Cardiac septum (tissue), 1 donor: ENCODE results near the gene RFK. TPM values are rescaled to one million over a fixed set of nuclear protein-coding genes. Genes with fewer than 3 reads are reported as not detected.
"Not testable (repeated sequence)": the region's sequence is repeated elsewhere in the genome, so short reads cannot be mapped to it uniquely, and the experiment has no call there.

Experiments used
- DNase-seq: peaks from one replicate; pipeline ENCODE4 v3.0.0-alpha.2; 2020; ENCODE audit warnings: low spot score
- intact Hi-C: fragments of 100-400 bp; cut with DNase I; formaldehyde crosslinking; loops from one replicate; pipeline ENCODE4 v1.14.0; 2022
- long read RNA-seq: library from polyadenylated mRNA; unstranded; transcript quantifications from one replicate; pipeline ENCODE4 v2.0.0, GENCODE V29; 2021
- total RNA-seq: library from RNA; stranded (reverse); fragmentation: NEBNext Ultra II Directional; extraction: Animal tissue kit (Norgen Biotek cat#: 25700); gene quantifications from one replicate; pipeline ENCODE4 v1.2.1, GENCODE V29; 2021
- donor health status: DM: no; HTN: no; CAD: no.

RFK gene
- 18.1 TPM for total RNA-seq
- long read RNA-seq, transcript RFK-201 (4 exons, 2,684 nt): major isoform, 64 of 66 reads
- long read RNA-seq, partial matches to known transcripts: 0 of 66 reads
- long read RNA-seq, other reads (novel, unspliced or antisense): 2 of 66 reads

DNA sequence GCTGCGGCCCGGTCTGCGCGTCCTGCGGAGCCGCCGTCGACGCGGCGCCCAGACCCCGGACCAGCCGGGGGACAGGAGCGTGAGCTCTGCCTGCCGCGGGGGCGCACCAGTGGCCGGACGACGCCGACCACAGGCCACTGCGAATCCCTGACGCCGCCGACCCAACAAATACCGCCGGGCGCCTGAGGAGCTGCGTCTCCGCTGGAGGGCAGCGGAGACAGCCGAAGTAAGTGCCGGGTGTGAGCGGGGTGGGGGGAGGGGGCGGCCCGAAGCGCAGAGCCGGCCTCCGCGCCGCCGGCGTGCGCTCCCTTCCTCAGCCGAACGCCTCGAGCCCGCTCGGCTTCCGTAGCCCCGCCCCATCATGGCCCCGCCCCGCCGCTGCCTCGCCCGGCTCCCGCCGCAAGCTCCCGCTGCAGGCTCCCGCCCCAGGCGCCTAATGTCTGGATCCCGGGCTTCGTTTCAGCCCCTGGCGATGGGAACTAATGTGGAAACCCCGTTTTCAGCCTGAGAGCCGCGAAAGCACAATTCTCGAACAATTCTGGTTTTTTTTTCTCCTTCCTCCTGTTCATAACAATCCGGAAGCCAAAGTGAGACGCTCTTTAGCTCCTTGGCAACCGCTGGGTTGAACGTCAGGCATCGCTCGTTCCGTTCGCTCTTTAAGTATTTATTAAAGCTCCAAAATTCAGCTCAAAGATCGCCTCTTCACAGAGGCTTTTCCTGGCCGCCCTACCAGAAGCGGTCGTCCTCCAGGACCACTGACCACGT lies at the start of gene RFK:
TSS of gene RFK (minus strand) at position 232 of the 765 bp plus-strand sequence. CDS start 255 bp downstream, outside the sequence.
- peak; percentile 97 for DNase-seq
- intact Hi-C loops: no loop called here

GRCh38 chr9:76443887-76444286 lies 49.7 kb upstream of the RFK start:
- intact Hi-C loops: no loop called here

DNA sequence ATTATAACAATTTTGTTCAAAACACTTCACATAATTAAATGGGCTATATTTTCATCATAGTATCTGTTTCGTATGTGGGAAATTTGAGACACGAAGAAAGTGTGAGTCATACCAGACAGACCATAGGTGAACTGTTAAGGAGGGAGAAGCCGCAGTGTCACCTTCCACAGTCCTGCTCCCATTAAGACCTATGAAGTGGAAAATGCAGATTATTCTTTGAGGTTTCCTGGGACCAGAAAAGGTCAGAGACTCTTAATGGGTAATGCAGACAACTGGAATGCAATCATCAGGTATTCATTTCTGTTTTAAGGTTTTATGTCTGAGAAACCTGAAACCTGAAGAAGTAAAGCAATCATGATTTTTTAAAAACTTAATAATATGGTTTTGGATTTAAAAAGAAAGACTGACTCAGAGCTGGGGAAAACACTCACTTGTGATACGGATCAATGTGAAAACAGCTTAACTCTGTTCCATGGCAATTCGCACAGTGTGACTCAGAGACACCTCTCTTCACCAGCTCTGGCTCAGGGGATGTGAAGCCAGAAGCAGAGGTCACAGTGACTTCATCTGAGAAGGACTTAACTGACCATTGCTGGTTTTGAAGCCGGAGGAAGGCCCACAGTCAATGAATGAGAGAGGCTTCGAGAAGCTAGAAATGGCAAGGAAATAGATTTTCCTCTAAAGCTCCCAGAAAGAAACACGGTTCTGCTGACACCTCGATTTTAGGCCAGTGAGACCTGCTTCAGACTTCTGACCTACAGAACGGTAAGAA lies 47.5 kb upstream of the RFK start:
- intact Hi-C loops: no loop called here
- DNase-seq: no peak

More at GRCh38 chr9:76443887-76444286, 49.7 kb upstream of the RFK start:
- no peak for DNase-seq

- no peak for DNase-seq
- intact Hi-C loops: no loop called here
Observed at GRCh38 chr9:76438841-76439588, 44.8 kb upstream of the RFK start.

DNA sequence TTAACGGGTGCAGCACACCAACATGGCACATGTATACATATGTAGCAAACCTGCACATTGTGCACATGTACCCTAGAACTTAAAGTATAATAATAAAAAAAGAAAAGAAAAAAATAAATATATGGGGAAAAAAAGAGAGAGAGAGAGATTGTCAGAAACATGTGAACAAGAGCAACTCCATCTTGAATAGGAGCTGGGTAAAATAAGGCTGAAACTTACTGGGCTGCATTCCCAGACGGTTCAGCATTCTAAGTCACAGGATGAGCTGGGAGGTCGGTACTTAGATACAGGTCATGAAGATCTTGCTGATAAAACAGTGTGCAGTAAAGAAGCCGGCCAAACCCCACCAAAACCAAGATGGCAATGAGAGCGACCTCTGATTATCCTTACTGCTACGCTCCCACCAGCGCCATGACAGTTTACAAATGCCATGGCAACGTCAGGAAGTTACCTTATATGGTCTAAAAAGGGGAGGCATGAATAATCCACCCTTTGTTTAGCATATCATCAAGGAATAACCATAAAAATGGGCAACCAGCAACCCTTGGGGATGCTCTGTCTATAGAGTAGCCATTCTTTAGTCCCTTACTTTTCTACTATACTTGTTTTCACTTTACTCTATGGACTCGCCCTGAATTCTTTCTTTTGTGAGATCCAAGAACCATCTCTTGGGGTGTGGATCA lies 42.9 kb upstream of the RFK start:
- intact Hi-C loops: not testable (repeated sequence)

DNA sequence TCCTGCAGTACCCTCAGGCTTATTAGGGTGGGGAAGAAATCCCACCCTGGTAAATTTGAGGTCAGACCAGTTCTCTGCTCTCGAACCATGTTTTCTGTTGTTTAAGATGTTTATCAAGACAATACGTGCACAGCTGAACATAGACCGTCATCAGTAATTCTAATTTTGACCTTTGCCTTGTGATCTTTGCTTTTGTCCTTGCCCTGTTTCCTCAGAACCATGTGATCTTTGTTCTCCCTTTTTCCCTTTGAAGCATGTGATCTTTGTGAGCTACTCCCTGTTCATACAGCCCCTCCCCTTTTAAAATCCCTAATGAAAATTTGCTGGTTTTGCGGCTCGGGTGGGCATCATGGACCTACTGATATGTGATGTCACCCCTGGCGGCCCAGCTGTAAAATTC lies 40.7 kb upstream of the RFK start:
- intact Hi-C loops: not testable (repeated sequence)

More for the DNA sequence above, 42.9 kb upstream of the RFK start:
- not testable (repeated sequence) for DNase-seq

GRCh38 chr9:76433836-76434235 lies 39.6 kb upstream of the RFK start:
- intact Hi-C loops: no loop called here
- no peak for DNase-seq

More for the DNA sequence above, 40.7 kb upstream of the RFK start:
- not testable (repeated sequence) for DNase-seq

- intact Hi-C loops: no loop called here
- no peak for DNase-seq
Observed at GRCh38 chr9:76433406-76433805, 39.2 kb upstream of the RFK start.

DNA sequence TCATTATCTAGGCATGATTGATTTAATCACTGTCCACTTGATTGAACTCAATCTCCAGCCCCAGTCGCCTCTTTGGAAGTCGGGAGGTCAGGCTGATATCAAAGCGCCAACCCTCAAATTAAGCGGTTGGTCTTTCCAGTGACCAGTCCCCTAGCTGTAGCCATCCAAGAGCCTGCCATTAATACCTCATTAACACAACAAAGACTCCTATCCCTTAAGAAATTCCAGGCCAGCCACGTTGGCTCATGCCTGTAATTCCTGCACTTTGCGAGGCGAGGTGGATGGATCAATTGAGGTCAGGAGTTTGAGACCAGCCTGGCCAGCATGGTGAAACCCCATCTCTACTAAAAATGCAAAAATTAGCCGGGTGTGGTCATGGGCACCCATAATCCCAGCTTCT lies 37.4 kb upstream of the RFK start:
- intact Hi-C loops: no loop called here
- no peak for DNase-seq

- intact Hi-C loops: no loop called here
- DNase-seq: no peak
Observed at GRCh38 chr9:76426807-76427419, 32.7 kb upstream of the RFK start.

- no peak for DNase-seq
- intact Hi-C loops: no loop called here
Observed at GRCh38 chr9:76425677-76426453, 31.6 kb upstream of the RFK start.

GRCh38 chr9:76424491-76424890 lies 30.3 kb upstream of the RFK start:
- intact Hi-C loops: no loop called here
- no peak for DNase-seq

DNA sequence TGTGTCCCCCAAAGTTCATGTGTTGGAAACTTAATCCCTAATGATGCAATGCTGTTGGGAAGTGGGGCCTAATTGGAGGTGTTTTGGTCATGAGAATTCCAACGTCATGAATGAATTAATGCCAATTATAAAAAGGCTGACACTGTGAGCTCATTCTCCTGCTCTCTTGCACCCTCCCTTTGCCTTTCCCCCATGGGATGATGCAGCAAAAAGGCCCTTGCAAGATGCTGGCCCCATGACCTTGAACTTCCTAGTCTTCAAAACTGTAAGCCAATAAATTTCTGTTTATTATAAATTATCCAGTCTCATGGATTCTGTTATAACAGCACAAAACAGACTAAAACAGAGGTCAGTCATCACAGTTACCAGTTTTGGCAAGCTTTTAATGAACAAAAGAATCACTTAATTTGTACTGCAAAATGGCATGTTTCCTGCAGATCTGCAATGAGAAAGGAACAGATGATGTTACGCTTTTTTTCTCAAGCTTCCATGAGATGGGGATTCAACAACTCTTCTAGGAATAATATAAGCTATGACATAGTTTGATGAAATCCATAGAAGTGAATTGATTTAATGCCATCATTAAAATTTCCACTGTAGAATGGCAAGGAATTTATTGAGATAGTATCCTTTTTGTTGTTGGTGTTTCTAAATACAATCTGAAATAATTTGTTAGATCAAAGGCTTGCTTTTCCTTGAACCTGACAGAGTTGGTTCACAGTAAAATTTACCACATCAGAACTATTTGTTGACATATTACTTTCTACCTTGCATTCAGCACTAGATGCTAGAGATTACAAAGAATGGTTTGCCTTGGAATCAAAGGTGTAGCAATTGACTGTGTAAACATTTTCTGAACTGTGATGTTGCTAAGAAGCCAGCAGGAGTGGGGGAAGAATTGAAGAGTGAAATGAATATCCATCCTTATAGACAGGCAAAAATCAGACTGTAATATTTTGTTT lies 29.3 kb upstream of the RFK start:
- intact Hi-C loops: no loop called here
- no peak for DNase-seq

- intact Hi-C loops: no loop called here
- no peak for DNase-seq
Observed at GRCh38 chr9:76419782-76420380, 25.7 kb upstream of the RFK start.

- DNase-seq: no peak
- intact Hi-C loops: no loop called here
Observed at GRCh38 chr9:76417394-76417793, 23.2 kb upstream of the RFK start.

DNA sequence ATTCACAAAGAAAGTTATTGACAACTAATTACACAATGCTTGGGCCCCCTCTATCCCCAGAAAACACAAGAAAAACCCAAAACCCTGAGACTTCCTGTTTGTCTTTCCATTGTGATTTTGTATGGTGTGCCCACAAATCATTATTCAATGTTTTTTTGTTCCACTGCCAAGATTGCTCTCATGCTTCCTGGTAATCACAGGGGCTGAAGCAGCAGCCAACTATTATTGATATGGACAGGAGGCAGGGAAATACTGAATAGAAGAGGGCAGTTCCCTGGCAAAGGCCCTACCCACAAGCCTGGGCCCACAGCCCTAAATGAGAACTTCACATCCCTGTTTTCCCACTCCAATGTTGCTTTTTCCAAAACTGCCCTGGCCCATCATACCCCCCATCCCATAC lies 21.5 kb upstream of the RFK start:
- intact Hi-C loops: no loop called here
- DNase-seq: no peak

- DNase-seq: no peak
- intact Hi-C loops: no loop called here
Observed at GRCh38 chr9:76415154-76415553, 20.9 kb upstream of the RFK start.
